Esophagus muscularis mucosa (tissue), 4 donors: ENCODE data around the gene MAGI1. TPM values are rescaled to one million over a fixed set of nuclear protein-coding genes. Genes with fewer than 3 reads are reported as not detected.

ENCODE experiments used
- DNase-seq: peaks from one replicate; pipeline ENCODE4 v3.0.0-alpha.2; 2017; ENCODE audit errors: extremely low spot score
- H3K27ac ChIP-seq, 4 donors: fragments of 200-600 bp; sonication (generic); replicated peaks in 1 of 4; 1 replicate in 3 of 4; 2 replicates in 1 of 4; pipeline ENCODE4 v1.5.1; 2016 to 2019; ENCODE audit warnings: mild to moderate bottlenecking in 1 of 4
- H3K27me3 ChIP-seq, 4 donors: fragments of 200-600 bp; sonication (generic); one replicate each; pipeline versions ENCODE4 v1.5.1 to v1.6.0; 2016 to 2019
- H3K36me3 ChIP-seq, 4 donors: fragments of 200-600 bp; sonication (generic); one replicate each; pipeline ENCODE4 v1.5.1; 2016 to 2019
- H3K4me1 ChIP-seq, 4 donors: fragments of 200-600 bp; sonication (generic); one replicate each; pipeline ENCODE4 v1.5.1; 2016 to 2019
- H3K4me3 ChIP-seq, 4 donors: fragments of 200-600 bp; sonication (generic); 1 replicate in 2 of 4; 2 replicates in 2 of 4; pipeline ENCODE4 v1.5.1; 2016 to 2019; ENCODE audit warnings: mild to moderate bottlenecking in 4 of 4, moderate library complexity in 1 of 4
- H3K9me3 ChIP-seq, 4 donors: fragments of 200-600 bp; sonication (generic); 1 replicate in 3 of 4; 2 replicates in 1 of 4; pipeline ENCODE4 v1.5.1; 2016 to 2019
- EP300 ChIP-seq: sonication (generic); formaldehyde crosslinking; IDR thresholded peaks from one replicate; pipeline ENCODE4 v1.6.1; 2017; ENCODE audit warnings: antibody characterized with exemption
- POLR2A ChIP-seq: fragments of 450-650 bp; IDR thresholded peaks from one replicate; pipeline ENCODE4 v1.6.1; 2017; ENCODE audit warnings: antibody characterized with exemption, moderate library complexity, mild to moderate bottlenecking, low read depth
- POLR2AphosphoS5 ChIP-seq, 2 donors: sonication (generic); formaldehyde crosslinking; IDR thresholded peaks; one replicate each; pipeline ENCODE4 v1.6.1; 2017; ENCODE audit warnings: antibody characterized with exemption in 2 of 2
- WGBS: methylation state at CpG from one replicate; pipeline ENCODE4 v1.1.5; 2018; 5-methylcytosine and 5-hydroxymethylcytosine counted together
- intact Hi-C: fragments of 100-400 bp; cut with DNase I; formaldehyde crosslinking; loops from one replicate; pipeline ENCODE4 v1.15.1; 2023
- total RNA-seq, 4 donors: library from RNA; depleted of rRNA; stranded (reverse); fragments of >200 nt; gene quantifications; one replicate each; pipeline versions ENCODE4 v1.1.0 to v1.2.1, GENCODE V29; 2016
- TF ChIP-seq, protein P1 (sequence below), 3 experiments: fragments of 200-600 bp in 2 of 3; fragments of 450-650 bp in 1 of 3; sonication (generic) in 2 of 3; IDR thresholded peaks; one replicate each; pipeline ENCODE4 v1.5.1; 2017 to 2019; ENCODE audit warnings: antibody characterized with exemption in 3 of 3, mild to moderate bottlenecking in 2 of 3, moderate library complexity in 1 of 3

MAGI1 gene
- total RNA-seq, 4 donors from 2014 or later, result 17.1 to 35.1 (median 25.2) TPM

DNA sequence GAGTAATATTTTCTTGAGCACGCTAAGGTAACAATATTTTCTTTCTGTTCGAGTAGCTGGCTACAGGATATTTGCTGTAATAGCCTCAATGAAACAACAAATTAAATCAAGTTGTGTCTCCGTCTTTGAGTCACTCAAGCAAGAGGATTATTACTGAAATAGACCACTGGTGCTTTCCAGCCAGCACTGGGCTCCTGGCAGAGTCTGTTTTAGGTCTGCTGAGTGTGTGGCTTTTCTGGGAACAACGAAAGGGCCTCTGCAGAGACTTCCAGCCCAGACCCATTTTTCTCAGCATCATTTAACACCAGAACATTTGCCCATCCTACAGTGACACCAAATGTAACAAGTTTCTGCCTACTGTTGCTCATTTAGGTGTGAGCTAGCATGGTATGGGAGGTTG, 652.9 kb downstream of the MAGI1 start:
- no peak for TF ChIP-seq EP300
- TF ChIP-seq POLR2AphosphoS5 (IDR thresholded peaks at IDR 0.05), result no peak
- no peak for TF ChIP-seq POLR2A
- TF ChIP-seq, protein P1, sequence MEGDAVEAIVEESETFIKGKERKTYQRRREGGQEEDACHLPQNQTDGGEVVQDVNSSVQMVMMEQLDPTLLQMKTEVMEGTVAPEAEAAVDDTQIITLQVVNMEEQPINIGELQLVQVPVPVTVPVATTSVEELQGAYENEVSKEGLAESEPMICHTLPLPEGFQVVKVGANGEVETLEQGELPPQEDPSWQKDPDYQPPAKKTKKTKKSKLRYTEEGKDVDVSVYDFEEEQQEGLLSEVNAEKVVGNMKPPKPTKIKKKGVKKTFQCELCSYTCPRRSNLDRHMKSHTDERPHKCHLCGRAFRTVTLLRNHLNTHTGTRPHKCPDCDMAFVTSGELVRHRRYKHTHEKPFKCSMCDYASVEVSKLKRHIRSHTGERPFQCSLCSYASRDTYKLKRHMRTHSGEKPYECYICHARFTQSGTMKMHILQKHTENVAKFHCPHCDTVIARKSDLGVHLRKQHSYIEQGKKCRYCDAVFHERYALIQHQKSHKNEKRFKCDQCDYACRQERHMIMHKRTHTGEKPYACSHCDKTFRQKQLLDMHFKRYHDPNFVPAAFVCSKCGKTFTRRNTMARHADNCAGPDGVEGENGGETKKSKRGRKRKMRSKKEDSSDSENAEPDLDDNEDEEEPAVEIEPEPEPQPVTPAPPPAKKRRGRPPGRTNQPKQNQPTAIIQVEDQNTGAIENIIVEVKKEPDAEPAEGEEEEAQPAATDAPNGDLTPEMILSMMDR (IDR thresholded peaks at IDR 0.05), result no peak
- intact Hi-C loops, result no loop called here
- 93% methylated on average over 4 of the region's 4 CpGs for WGBS
- no peaks in the 10 kb centered on the region for H3K27me3 ChIP-seq
- peaks cover 14 to 41% (median 31%) of the 10 kb centered on the region in 4 donors for H3K36me3 ChIP-seq
- no peaks in the 10 kb centered on the region for H3K9me3 ChIP-seq
- no peak overlapping the region for H3K4me3 ChIP-seq
- H3K27ac ChIP-seq, result no peak overlapping the region
- H3K4me1 ChIP-seq, result no peaks in the 10 kb centered on the region
- DNase-seq, result no peak

DNA sequence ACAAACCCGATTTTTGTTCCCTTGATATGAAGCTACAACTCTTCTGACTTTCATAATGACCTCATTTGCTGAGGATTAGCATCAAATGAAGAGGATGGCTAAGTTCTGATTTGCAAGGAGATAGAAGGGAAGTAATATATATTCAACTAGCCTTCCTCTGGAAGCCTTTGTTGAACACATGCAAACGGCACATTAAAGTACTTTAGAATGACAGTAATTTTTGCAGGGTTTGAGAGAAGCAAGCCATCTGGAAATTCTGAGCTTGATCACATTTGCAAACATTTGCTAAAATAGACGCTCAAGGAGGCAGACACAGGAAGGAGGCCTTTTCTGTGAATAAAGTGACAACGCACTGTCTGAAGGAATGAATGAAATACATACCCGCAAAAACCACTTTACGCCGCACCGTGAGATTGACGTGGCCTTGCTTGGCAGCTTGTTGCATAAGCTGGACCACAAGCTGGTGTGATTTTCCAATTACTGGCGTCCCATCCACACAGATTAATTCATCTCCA, 657.2 kb downstream of the MAGI1 start:
- no peak for TF ChIP-seq POLR2A
- no peak for DNase-seq
- Histone ChIP-seq H3K9me3 (no peaks in the 10 kb centered on the region), H3K27ac (no peak overlapping the region), H3K4me1 (no peaks in the 10 kb centered on the region), H3K27me3 (no peaks in the 10 kb centered on the region), H3K4me3 (no peak overlapping the region), H3K36me3 (peaks cover 22 to 52% (median 44%) of the 10 kb centered on the region in 4 donors)
- intact Hi-C loops, result no loop called here
- 89% methylated on average over 9 of the region's 10 CpGs for WGBS

GRCh38 chr3:65379223-65379622, 659.5 kb downstream of the MAGI1 start:
- 99% methylated on average over 26 of the region's 35 CpGs for WGBS
- Histone ChIP-seq H3K4me1 (no peaks in the 10 kb centered on the region), H3K27ac (no peak overlapping the region), H3K4me3 (no peak overlapping the region), H3K9me3 (no peaks in the 10 kb centered on the region), H3K27me3 (no peaks in the 10 kb centered on the region), H3K36me3 (peaks cover 22 to 59% (median 45%) of the 10 kb centered on the region in 4 donors)
- DNase-seq, result no peak
- intact Hi-C loops, result no loop called here
- TF ChIP-seq, protein P1 (IDR thresholded peaks at IDR 0.05), result no peak
- no peak for TF ChIP-seq POLR2AphosphoS5 (IDR thresholded peaks at IDR 0.05)
- TF ChIP-seq POLR2A, result no peak
- TF ChIP-seq EP300, result no peak

GRCh38 chr3:65377637-65378036, 661.1 kb downstream of the MAGI1 start:
- WGBS, result 91% methylated on average over 2 of the region's 2 CpGs
- TF ChIP-seq POLR2AphosphoS5 (IDR thresholded peaks at IDR 0.05) (no peak), EP300 (no peak), POLR2A (no peak)
- TF ChIP-seq, protein P1 (IDR thresholded peaks at IDR 0.05), result no peak
- DNase-seq, result no peak
- Histone ChIP-seq H3K4me1 (no peaks in the 10 kb centered on the region), H3K9me3 (no peaks in the 10 kb centered on the region), H3K36me3 (peaks cover 15 to 51% (median 36%) of the 10 kb centered on the region in 4 donors), H3K27me3 (no peaks in the 10 kb centered on the region), H3K4me3 (no peak overlapping the region), H3K27ac (no peak overlapping the region)
- intact Hi-C loops, result no loop called here

DNA sequence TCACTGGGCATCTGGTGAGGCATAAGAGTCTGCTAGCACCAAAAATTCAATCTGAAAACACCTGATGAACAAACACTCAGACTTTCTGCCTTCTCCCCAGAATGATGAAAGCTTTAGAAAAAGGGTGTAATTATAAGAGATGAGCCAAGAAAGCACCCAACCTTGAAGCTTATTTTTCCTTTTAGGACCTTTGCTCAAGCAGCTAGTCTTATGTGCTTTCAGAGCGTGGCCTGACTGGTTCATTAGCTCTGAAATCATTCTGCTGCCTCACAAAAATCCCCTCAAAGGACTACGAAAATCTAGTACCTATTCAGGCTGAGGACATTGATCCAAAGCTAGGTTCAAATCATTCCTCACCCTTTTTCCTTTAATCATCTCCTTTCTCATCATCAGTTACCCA, 662.3 kb downstream of the MAGI1 start:
- Histone ChIP-seq H3K4me1 (no peaks in the 10 kb centered on the region), H3K36me3 (peaks cover 9 to 38% (median 26%) of the 10 kb centered on the region in 4 donors), H3K4me3 (no peak overlapping the region), H3K27ac (no peak overlapping the region), H3K9me3 (no peaks in the 10 kb centered on the region), H3K27me3 (no peaks in the 10 kb centered on the region)
- intact Hi-C loops, result no loop called here
- DNase-seq, result no peak
- 67% methylated on average over 2 of the region's 2 CpGs for WGBS
- TF ChIP-seq, protein P1 (IDR thresholded peaks at IDR 0.05), result no peak
- TF ChIP-seq POLR2A (no peak), POLR2AphosphoS5 (IDR thresholded peaks at IDR 0.05) (no peak), EP300 (no peak)
